OCI-LY1 (cell line): ENCODE measurements around the gene PNKP.
A peak's percentile ranks its signal among the peaks of the same experiment; 100 is the strongest.

Experiments used
- H2AFZ ChIP-seq: fragments of 200-600 bp; sonication (generic), shearing (Covaris generic); 2 replicates; pipeline ENCODE4 v1.6.0; 2014; ENCODE audit warnings: antibody characterized with exemption, mild to moderate bottlenecking, low read length
- H3F3A ChIP-seq: fragments of 200-600 bp; sonication (generic), shearing (Covaris generic); 2 replicates; pipeline ENCODE4 v1.6.0; 2014; ENCODE audit warnings: mild to moderate bottlenecking, antibody characterized with exemption, low read length, moderate library complexity; ENCODE audit not compliant: insufficient read depth
- H3K27ac ChIP-seq: fragments of 200-600 bp; sonication (generic); 2 replicates; pipeline ENCODE4 v1.5.1; 2014; ENCODE audit warnings: low read length, mixed run types, mild to moderate bottlenecking, low read depth; ENCODE audit not compliant: poor library complexity, severe bottlenecking
- H3K27me3 ChIP-seq: fragments of 200-600 bp; sonication (generic); 2 replicates; pipeline ENCODE4 v1.6.0; 2014; ENCODE audit warnings: antibody characterized with exemption, mild to moderate bottlenecking, low read length, moderate library complexity; ENCODE audit not compliant: insufficient read depth
- H3K36me3 ChIP-seq: fragments of 200-600 bp; sonication (generic); 2 replicates; pipeline ENCODE4 v1.6.1; 2014; ENCODE audit warnings: mild to moderate bottlenecking, antibody characterized with exemption, low read length, moderate library complexity, mixed read lengths; ENCODE audit not compliant: insufficient read depth
- H3K4me1 ChIP-seq: fragments of 200-600 bp; sonication (generic); 2 replicates; pipeline ENCODE4 v1.5.1; 2014; ENCODE audit warnings: mild to moderate bottlenecking, low read length, moderate library complexity; ENCODE audit not compliant: insufficient read depth, severe bottlenecking
- H3K4me2 ChIP-seq: fragments of 200-600 bp; sonication (generic), shearing (Covaris generic); 2 replicates; pipeline ENCODE4 v1.6.1; 2014; ENCODE audit warnings: low read length
- H3K4me3 ChIP-seq: fragments of 200-600 bp; sonication (generic); 2 replicates; pipeline ENCODE4 v1.5.1; 2014; ENCODE audit warnings: low read length, low read depth, mild to moderate bottlenecking, mixed read lengths; ENCODE audit not compliant: poor library complexity, severe bottlenecking
- H3K79me2 ChIP-seq: fragments of 200-600 bp; shearing (Covaris generic); 2 replicates; pipeline ENCODE4 v1.6.1; 2016; ENCODE audit warnings: mixed run types, low read length, mixed read lengths; ENCODE audit not compliant: insufficient read depth
- H3K9ac ChIP-seq: fragments of 200-600 bp; sonication (generic), shearing (Covaris generic); 2 replicates; pipeline ENCODE4 v1.6.1; 2014; ENCODE audit warnings: mild to moderate bottlenecking, low read length, mixed read lengths
- H3K9me2 ChIP-seq: fragments of 200-600 bp; sonication (generic), shearing (Covaris generic); 2 replicates; pipeline ENCODE4 v1.6.1; 2014; ENCODE audit warnings: low read depth, mild to moderate bottlenecking, low read length, mixed read lengths
- H3K9me3 ChIP-seq: fragments of 200-600 bp; shearing (Covaris generic); 2 replicates; pipeline ENCODE4 v1.6.1; 2014; ENCODE audit warnings: low read length, mixed read lengths
- H4K20me1 ChIP-seq: fragments of 200-600 bp; sonication (generic), shearing (Covaris generic); 2 replicates; pipeline ENCODE4 v1.6.0; 2016; ENCODE audit warnings: mild to moderate bottlenecking, low read length; ENCODE audit not compliant: insufficient read depth
- CTCF ChIP-seq: fragments of 200-600 bp; sonication (generic), shearing (Covaris generic); IDR thresholded peaks from 2 replicates; pipeline ENCODE4 v1.5.1; 2017; ENCODE audit warnings: mild to moderate bottlenecking, antibody characterized with exemption, low read length, moderate library complexity, mixed read lengths
- EZH2 ChIP-seq: fragments of 200-600 bp; sonication (generic), shearing (Covaris generic); IDR thresholded peaks from 2 replicates; pipeline ENCODE4 v1.8.0; 2017; ENCODE audit warnings: borderline replicate concordance, mixed run types, mild to moderate bottlenecking, antibody characterized with exemption, low read length, moderate library complexity, mixed read lengths

The PNKP gene

GRCh38 chr19:49904136-49904535 is 36.8 kb upstream of the PNKP start:
- Histone ChIP-seq H3K4me3 (no peak overlapping the region), H3K36me3 (peaks cover 34% of the 10 kb centered on the region), H3K4me1 (peaks cover 54% of the 10 kb centered on the region), H3F3A (no peaks in the 10 kb centered on the region), H3K9me3 (no peaks in the 10 kb centered on the region), H3K9me2 (no peaks in the 10 kb centered on the region), H3K27me3 (no peaks in the 10 kb centered on the region), H2AFZ (no peak overlapping the region), H3K79me2 (no peaks in the 10 kb centered on the region), H3K9ac (no peak overlapping the region), H3K27ac (peak overlapping the region; percentile 24), H3K4me2 (no peak overlapping the region), H4K20me1 (no peaks in the 10 kb centered on the region)
- TF ChIP-seq CTCF (no peak), EZH2 (no peak)

- no peak within 1 kb of the TSS for H3K27ac ChIP-seq
- peak within 1 kb of the TSS; percentile 40; the same call in 1 of the 2 replicates for H3K4me2 ChIP-seq
- no peaks in the 10 kb centered on the region for H3K79me2 ChIP-seq
- H3K9me2 ChIP-seq: no peaks in the 10 kb centered on the region
- H4K20me1 ChIP-seq: no peaks in the 10 kb centered on the region
- no peaks in the 10 kb centered on the region for H3K36me3 ChIP-seq
- TF ChIP-seq EZH2 (no peak), CTCF (no peak)
- no peaks in the 10 kb centered on the region for H3K27me3 ChIP-seq
- H3K4me3 ChIP-seq: no peak within 1 kb of the TSS
- H3F3A ChIP-seq: no peaks in the 10 kb centered on the region
- no peak within 1 kb of the TSS for H3K9ac ChIP-seq
- no peaks in the 10 kb centered on the region for H3K9me3 ChIP-seq
- H3K4me1 ChIP-seq: peaks cover 21% of the 10 kb centered on the region
- no peak within 1 kb of the TSS for H2AFZ ChIP-seq
Measured at GRCh38 chr19:49896863-49897621, 29.7 kb upstream of the PNKP start, which contains the start of gene IL4I1. Gene IL4I1 (minus strand): TSS chr19:49896887. CDS start chr19:49896160, 727 bp downstream.

- Histone ChIP-seq H3K4me2 (no peak overlapping the region), H3K27me3 (no peaks in the 10 kb centered on the region), H3K4me1 (peaks cover 27% of the 10 kb centered on the region), H3K9me2 (no peaks in the 10 kb centered on the region), H4K20me1 (no peaks in the 10 kb centered on the region), H3K9ac (no peak overlapping the region), H3K27ac (no peak overlapping the region), H3K9me3 (no peaks in the 10 kb centered on the region), H3K4me3 (no peak overlapping the region), H3F3A (no peaks in the 10 kb centered on the region), H3K36me3 (no peaks in the 10 kb centered on the region), H3K79me2 (no peaks in the 10 kb centered on the region), H2AFZ (no peak overlapping the region)
- TF ChIP-seq EZH2: no peak
- TF ChIP-seq CTCF: no peak
Measured at GRCh38 chr19:49895566-49896297, 28.4 kb upstream of the PNKP start.
